Neural crest cell (in vitro differentiated cells): ENCODE measurements around the gene RND2. TPM values are rescaled to one million over a fixed set of nuclear protein-coding genes. Genes with fewer than 3 reads are reported as not detected.
"Not testable (repeated sequence)": the region's sequence is repeated elsewhere in the genome, so short reads cannot be mapped to it uniquely, and the experiment has no call there.

Experiments used
- DNase-seq: peaks from one replicate; pipeline ENCODE4 v3.0.0; 2021; ENCODE audit warnings: low read depth, mixed read lengths, low spot score
- H3K27ac Mint-ChIP-seq: one replicate; pipeline ENCODE4 v1.8.0; 2021; ENCODE audit warnings: mild to moderate bottlenecking, mixed read lengths; ENCODE audit not compliant: unreplicated experiment
- H3K27me3 Mint-ChIP-seq: 2 replicates; pipeline ENCODE4 v1.8.0; 2021; ENCODE audit warnings: low read depth, mild to moderate bottlenecking, mixed read lengths
- H3K36me3 Mint-ChIP-seq: 2 replicates; pipeline ENCODE4 v1.8.0; 2021; ENCODE audit warnings: low read depth, mild to moderate bottlenecking, mixed read lengths
- H3K4me1 Mint-ChIP-seq: 2 replicates; pipeline ENCODE4 v1.8.0; 2021; ENCODE audit warnings: mixed read lengths
- H3K4me3 Mint-ChIP-seq: one replicate; pipeline ENCODE4 v1.8.0; 2021; ENCODE audit warnings: mild to moderate bottlenecking, mixed read lengths
- H3K9me3 Mint-ChIP-seq: 2 replicates; pipeline ENCODE4 v1.8.0; 2021; ENCODE audit warnings: mixed read lengths
- total RNA-seq: library from RNA; stranded (reverse); gene quantifications from 2 replicates; pipeline ENCODE4 v1.2.1, GENCODE V29; 2021
- TF ChIP-seq, protein P1 (sequence below): fragments of 200-600 bp; sonication (generic); conservative IDR thresholded peaks from 2 replicates; pipeline ENCODE4 v1.5.0; 2021; ENCODE audit warnings: antibody characterized with exemption, mild to moderate bottlenecking

Gene RND2
- total RNA-seq, 1 donor from 2014 or later = 17.8 TPM

DNA sequence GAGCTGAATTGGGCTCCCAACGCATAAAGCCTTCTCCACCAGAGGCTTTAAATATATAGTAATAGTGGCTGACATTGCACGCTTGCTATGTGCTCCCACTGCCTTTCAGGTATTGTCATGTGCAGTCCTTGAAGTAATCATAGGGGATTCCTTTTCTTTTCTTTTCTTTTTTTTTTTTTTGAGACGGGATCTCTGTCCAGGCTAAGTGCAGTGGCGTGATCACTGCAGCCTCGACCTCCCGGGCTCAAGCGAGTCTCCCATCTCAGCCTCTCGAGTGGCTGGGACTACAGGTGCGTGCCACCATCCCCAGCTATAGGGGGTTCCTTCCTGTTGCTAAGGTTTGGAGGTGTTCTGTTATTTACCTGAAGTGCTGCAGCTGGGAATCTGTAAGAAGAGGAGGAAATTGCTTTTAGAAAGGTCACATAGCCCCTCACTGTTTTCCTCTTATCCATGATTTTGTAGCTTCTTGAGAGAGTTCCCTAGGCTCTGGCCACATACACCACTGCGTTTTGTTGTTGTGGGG lies 26.0 kb upstream of the RND2 start:
- no peaks in the 10 kb centered on the region for H3K9me3 Mint-ChIP-seq
- peak overlapping the region; percentile 96 for H3K4me3 Mint-ChIP-seq
- peak overlapping the region; percentile 100 for H3K27ac Mint-ChIP-seq
- TF ChIP-seq, protein P1, sequence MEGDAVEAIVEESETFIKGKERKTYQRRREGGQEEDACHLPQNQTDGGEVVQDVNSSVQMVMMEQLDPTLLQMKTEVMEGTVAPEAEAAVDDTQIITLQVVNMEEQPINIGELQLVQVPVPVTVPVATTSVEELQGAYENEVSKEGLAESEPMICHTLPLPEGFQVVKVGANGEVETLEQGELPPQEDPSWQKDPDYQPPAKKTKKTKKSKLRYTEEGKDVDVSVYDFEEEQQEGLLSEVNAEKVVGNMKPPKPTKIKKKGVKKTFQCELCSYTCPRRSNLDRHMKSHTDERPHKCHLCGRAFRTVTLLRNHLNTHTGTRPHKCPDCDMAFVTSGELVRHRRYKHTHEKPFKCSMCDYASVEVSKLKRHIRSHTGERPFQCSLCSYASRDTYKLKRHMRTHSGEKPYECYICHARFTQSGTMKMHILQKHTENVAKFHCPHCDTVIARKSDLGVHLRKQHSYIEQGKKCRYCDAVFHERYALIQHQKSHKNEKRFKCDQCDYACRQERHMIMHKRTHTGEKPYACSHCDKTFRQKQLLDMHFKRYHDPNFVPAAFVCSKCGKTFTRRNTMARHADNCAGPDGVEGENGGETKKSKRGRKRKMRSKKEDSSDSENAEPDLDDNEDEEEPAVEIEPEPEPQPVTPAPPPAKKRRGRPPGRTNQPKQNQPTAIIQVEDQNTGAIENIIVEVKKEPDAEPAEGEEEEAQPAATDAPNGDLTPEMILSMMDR = no peak
- peaks cover 10% of the 10 kb centered on the region for H3K36me3 Mint-ChIP-seq
- DNase-seq = no peak
- no peaks in the 10 kb centered on the region for H3K27me3 Mint-ChIP-seq
- H3K4me1 Mint-ChIP-seq = peaks cover 30% of the 10 kb centered on the region

DNA sequence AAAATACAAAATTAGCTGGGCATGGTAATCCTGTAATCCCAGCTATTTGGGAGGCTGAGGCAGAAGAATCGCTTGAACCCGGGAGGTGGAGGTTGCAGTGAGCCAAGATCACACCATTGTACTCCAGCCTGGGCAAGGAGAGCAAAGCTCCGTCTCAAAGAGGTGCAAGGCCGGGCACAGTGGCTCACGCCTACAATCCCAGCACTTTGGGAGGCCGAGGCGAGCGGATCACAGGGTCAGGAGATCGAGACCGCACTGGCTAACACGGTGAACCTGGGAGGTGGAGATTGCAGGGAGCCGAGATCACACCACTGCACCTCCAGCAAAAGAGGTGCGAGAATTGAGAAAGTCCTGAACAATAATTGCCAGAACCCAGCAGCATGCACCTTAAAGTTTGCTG lies 24.1 kb upstream of the RND2 start:
- H3K9me3 Mint-ChIP-seq, H3K27me3 Mint-ChIP-seq, H3K27ac Mint-ChIP-seq, DNase-seq, H3K4me3 Mint-ChIP-seq: not testable (repeated sequence)
- Mint-ChIP-seq H3K36me3 (peaks cover 10% of the 10 kb centered on the region), H3K4me1 (peaks cover 30% of the 10 kb centered on the region)

DNA sequence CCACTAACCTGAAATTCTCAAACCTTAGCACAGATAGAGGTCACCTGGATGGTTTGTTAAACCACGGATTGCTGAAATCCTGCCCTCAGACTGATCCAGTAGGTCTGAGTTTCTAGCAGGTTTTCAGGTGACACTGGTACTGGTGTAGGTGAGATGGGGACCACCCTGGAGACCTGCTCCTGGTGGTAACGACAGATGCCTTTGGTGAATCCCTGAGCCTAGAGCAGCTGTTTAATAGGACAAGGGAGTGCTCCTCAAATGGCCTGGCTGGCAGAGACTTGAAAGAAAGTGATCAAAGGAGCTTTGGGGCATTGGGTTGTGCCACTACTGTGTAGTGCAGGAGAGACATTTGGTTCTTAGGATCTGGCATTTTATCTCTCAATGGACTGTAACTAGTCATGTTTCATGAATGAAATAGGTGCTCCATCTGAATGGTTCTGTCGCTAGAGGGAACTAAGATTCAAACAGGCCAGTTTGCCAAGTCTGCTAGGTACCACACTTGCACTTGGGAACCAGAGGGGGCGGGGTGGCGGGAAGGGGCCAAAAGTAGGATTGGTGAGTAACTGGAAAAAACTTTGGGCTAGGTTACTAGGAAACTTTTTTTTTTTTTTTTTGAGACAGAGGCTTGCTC lies 21.4 kb upstream of the RND2 start:
- Mint-ChIP-seq H3K4me1 (peaks cover 22% of the 10 kb centered on the region), H3K27me3 (no peaks in the 10 kb centered on the region), H3K36me3 (peaks cover 10% of the 10 kb centered on the region), H3K27ac (no peak overlapping the region), H3K9me3 (no peaks in the 10 kb centered on the region), H3K4me3 (peak overlapping the region; percentile 53)
- no peak for DNase-seq
- TF ChIP-seq, protein P1 = no peak

DNA sequence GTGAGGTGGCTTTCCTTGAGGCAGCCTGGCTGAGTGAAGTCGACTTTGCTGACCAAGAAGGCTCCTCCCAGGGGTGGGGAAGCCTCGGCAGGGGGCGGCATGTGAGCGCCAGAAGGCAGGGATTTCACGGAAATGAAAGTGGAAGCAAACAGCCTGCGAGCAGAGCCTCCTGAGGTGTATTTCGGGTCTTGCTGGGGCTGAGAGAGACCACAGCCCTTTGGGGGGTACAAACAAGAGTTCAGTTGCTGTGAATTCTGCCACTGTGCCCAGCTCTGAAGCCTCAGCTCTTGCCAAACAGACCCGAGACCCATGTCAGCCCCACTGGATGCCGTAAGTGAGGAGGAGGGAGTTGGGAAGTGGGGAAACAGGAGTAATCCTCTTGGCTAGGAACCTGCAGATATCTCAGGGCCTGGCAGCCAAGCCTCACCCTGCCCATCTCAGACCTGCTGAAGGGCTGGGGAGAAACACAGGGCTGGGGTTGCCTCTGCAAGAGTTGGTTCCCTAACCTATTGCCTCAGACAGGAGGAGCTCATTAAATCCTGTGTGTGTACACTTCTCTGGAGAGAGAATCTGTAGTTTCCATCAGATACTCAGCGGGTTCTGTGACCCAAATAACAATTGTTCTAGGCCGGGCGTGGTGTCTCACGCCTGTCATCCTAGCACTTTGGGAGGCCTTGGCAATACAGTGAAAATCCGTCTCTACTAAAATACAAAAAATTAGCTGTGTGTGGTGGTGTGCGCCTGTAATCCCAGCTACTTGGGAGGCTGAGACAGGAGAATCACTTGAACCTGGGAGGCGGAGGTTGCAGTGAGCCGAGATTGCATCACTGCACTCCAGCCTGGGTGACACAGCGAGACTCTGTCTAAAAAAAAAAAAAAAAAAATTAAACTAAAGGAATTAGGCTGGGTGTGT lies 18.1 kb upstream of the RND2 start, which contains the start of gene IFI35:
TSS of gene IFI35 (plus strand) at position 146 of the 913 bp plus-strand sequence. CDS start at position 310, 164 bp downstream.
- no peaks in the 10 kb centered on the region for H3K27me3 Mint-ChIP-seq
- H3K36me3 Mint-ChIP-seq = peaks cover 8% of the 10 kb centered on the region
- H3K27ac Mint-ChIP-seq = peak within 1 kb of the TSS; percentile 86
- TF ChIP-seq, protein P1 = peak; percentile 41
- DNase-seq = peak; percentile 36
- H3K9me3 Mint-ChIP-seq = no peaks in the 10 kb centered on the region
- H3K4me1 Mint-ChIP-seq = peaks cover 11% of the 10 kb centered on the region
- peak within 1 kb of the TSS; percentile 74 for H3K4me3 Mint-ChIP-seq

DNA sequence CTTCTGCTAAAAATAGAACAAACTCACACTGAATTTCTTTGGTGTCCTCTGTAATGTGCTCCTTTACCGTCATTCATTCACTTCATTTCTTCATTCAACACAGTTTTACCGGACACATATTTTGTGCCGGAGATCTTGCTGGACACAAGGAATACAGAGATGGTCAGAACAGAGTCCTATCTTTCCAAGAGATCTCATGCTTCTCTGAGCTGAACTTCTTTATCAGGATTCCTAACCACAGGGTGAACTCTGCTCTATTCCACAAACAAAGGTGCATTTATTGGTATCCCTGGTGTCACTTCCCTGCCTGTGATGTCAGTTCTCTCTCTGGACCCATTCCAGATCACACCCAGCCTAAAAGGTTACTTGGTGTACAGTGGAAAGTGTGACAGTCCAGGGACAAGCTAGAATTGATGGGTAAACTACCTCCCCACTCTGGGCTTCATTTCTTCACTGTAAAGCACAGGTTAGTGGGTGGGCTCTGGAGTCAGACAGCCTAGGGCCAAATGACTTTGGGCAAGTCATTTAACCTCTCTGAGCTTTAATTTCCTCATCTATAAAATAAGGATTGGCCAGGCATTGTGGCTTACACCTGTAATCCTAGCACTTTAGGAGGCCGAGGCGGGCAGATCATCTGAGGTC lies 14.2 kb upstream of the RND2 start:
- Mint-ChIP-seq H3K9me3 (no peaks in the 10 kb centered on the region), H3K36me3 (no peaks in the 10 kb centered on the region), H3K4me3 (no peak overlapping the region), H3K4me1 (peaks cover 23% of the 10 kb centered on the region), H3K27ac (peak overlapping the region; percentile 31), H3K27me3 (no peaks in the 10 kb centered on the region)
- TF ChIP-seq, protein P1 = no peak
- no peak for DNase-seq
